HepG2 (cell line): Measurements from ENCODE around the gene KRT40. TPM values are rescaled to one million over a fixed set of nuclear protein-coding genes. Genes with fewer than 3 reads are reported as not detected.
A peak's percentile ranks its signal among the peaks of the same experiment; 100 is the strongest.

Source experiments
- DNMT3B ChIP-seq: conservative IDR thresholded peaks from 2 replicates; pipeline ENCODE4 v1.6.1; 2016; ENCODE audit warnings: missing biosample characterization, control low read depth
- GATAD2A ChIP-seq: IDR thresholded peaks from 2 replicates; pipeline ENCODE4 v1.6.1; 2016
- HMG20B ChIP-seq: conservative IDR thresholded peaks from 2 replicates; pipeline ENCODE4 v1.6.1; 2016; ENCODE audit warnings: missing genetic modification reagents, missing compliant biosample characterization
- MAFK ChIP-seq, 2 experiments: IDR thresholded peaks in 1 of 2; conservative IDR thresholded peaks in 1 of 2; 2 replicates each; pipeline ENCODE4 v1.6.1; 2011; ENCODE audit warnings: improper control_type of control experiment in 2 of 2, low read length in 2 of 2
- MEF2D ChIP-seq: sonication (generic); formaldehyde crosslinking; IDR thresholded peaks from 2 replicates; pipeline ENCODE4 v1.5.1; 2020; ENCODE audit warnings: mild to moderate bottlenecking, missing genetic modification reagents
- MXI1 ChIP-seq: IDR thresholded peaks from 3 replicates; pipeline ENCODE4 v1.6.1; 2012; ENCODE audit warnings: low read depth, low read length, inconsistent platforms, borderline replicate concordance
- NR2F2 ChIP-seq: IDR thresholded peaks from 2 replicates; pipeline ENCODE4 v1.6.1; 2012; ENCODE audit warnings: low read depth, inconsistent platforms, borderline replicate concordance
- TCF7L2 ChIP-seq: IDR thresholded peaks from 2 replicates; pipeline ENCODE4 v1.6.1; 2011; ENCODE audit warnings: mild to moderate bottlenecking, low read depth, low read length, moderate library complexity
- ZC3H13 ChIP-seq: sonication (generic); formaldehyde crosslinking; IDR thresholded peaks from 2 replicates; pipeline ENCODE4 v1.8.1; 2023; ENCODE audit warnings: mild to moderate bottlenecking, missing genetic modification reagents, moderate library complexity
- ZFP90 ChIP-seq: sonication (generic); formaldehyde crosslinking; IDR thresholded peaks from 2 replicates; pipeline ENCODE4 v1.8.0; 2022; ENCODE audit warnings: missing genetic modification reagents, mild to moderate bottlenecking, inconsistent platforms, borderline replicate concordance
- ZNF430 ChIP-seq: sonication (generic); formaldehyde crosslinking; IDR thresholded peaks from 2 replicates; pipeline ENCODE4 v1.9.0; 2021; ENCODE audit warnings: mild to moderate bottlenecking, missing genetic modification reagents
- ZNF543 ChIP-seq: sonication (generic); formaldehyde crosslinking; IDR thresholded peaks from 2 replicates; pipeline ENCODE4 v1.4.0; 2020; ENCODE audit warnings: mild to moderate bottlenecking, missing genetic modification reagents
- ZNF614 ChIP-seq: IDR thresholded peaks from 2 replicates; pipeline ENCODE4 v1.6.1; 2018; ENCODE audit warnings: missing biosample characterization, missing genetic modification reagents, inconsistent platforms, borderline replicate concordance
- ZNF7 ChIP-seq: IDR thresholded peaks from 2 replicates; pipeline ENCODE4 v1.6.1; 2016; ENCODE audit warnings: missing biosample characterization, missing genetic modification reagents
- ZNF761 ChIP-seq: sonication (generic); formaldehyde crosslinking; conservative IDR thresholded peaks from 2 replicates; pipeline ENCODE4 v1.4.0; 2020; ENCODE audit warnings: mild to moderate bottlenecking, missing genetic modification reagents
- polyA plus RNA-seq, 8 experiments: library from polyadenylated mRNA; depleted of rRNA in 3 of 8; stranded (reverse) in 7 of 8; unstranded in 1 of 8; fragments of >200 nt; fragmentation: Illumina TruSeq in 4 of 8; extraction: Trizol in 4 of 8; gene quantifications; 2 replicates each; pipeline versions ENCODE4 v1.2.1 to v1.2.3, GENCODE V29; 2011 to 2016; ENCODE audit warnings: low read depth in 4 of 8, missing spikeins in 1 of 8, mixed read lengths in 1 of 8; ENCODE audit not compliant: insufficient read depth in 1 of 8
- total RNA-seq, 5 experiments: library from RNA; depleted of rRNA; stranded (reverse); fragments of >200 nt; fragmentation: Illumina TruSeq; extraction: Trizol; gene quantifications; 2 replicates each; pipeline ENCODE4 v1.2.3, GENCODE V29; 2016; ENCODE audit warnings: low read depth in 1 of 5
- TF ChIP-seq, protein P1 (sequence below): sonication (generic); formaldehyde crosslinking; IDR thresholded peaks from 2 replicates; pipeline ENCODE4 v1.5.1; 2020; ENCODE audit warnings: mild to moderate bottlenecking, missing genetic modification reagents, moderate library complexity
- TF ChIP-seq, protein P2 (sequence below): sonication (generic); formaldehyde crosslinking; IDR thresholded peaks from 2 replicates; pipeline ENCODE4 v1.4.0; 2020; ENCODE audit warnings: missing genetic modification reagents, borderline replicate concordance
- TF ChIP-seq, protein P3 (sequence below): sonication (generic); formaldehyde crosslinking; IDR thresholded peaks from 2 replicates; pipeline ENCODE4 v1.5.0; 2020; ENCODE audit warnings: mild to moderate bottlenecking, missing genetic modification reagents, borderline replicate concordance
- TF ChIP-seq, protein P4 (sequence below): sonication (generic); formaldehyde crosslinking; IDR thresholded peaks from 2 replicates; pipeline ENCODE4 v1.4.0; 2020; ENCODE audit warnings: missing genetic modification reagents
- TF ChIP-seq, protein P5 (sequence below): sonication (generic); formaldehyde crosslinking; IDR thresholded peaks from 2 replicates; pipeline ENCODE4 v1.8.1; 2023; ENCODE audit warnings: mild to moderate bottlenecking, missing genetic modification reagents

The KRT40 gene
- total and polyA plus RNA-seq, 2 of the 13 experiments (the other 11 are each of a cell fraction or from before 2014, with no cell fraction given): not detected

DNA sequence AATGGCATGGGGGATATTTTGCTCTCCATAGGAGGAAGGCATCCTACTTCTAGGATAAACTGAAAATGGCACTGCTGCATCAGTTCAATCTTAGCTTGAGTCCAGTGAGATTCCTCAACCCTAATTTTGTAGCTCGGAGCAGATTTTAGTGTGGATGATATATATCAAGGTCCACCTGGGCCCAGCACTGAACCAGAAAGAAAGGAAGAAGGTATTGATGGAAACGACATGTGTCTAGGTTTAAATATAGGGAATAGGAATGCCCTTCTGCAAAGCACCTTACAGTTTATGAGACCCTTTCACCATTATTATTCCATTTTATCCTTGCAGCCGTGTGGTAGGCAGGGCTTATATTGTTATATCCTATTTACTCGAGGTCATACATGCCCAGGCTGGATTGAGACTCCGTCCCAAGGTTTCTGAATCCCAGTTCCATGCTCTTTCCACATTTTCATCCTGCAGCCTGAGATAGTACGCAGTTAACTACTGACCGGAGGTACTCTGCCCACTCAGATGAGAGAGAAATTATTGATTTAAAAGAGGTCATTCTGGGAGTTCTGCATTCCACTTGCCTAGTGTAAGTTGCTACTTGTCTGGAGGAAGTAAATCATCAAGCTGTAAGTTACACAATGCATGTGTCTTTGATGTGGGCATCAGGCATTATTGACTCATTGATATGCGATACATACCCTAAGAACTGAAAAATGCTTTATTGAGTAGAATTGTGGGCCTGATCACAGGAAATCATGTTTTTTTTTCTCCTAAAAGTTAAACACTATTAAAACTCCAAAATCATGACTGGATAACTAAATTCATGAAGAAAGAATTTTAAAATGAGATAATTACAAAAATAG lies 27.5 kb downstream of the KRT40 start (continued):
- TF ChIP-seq, protein P1, sequence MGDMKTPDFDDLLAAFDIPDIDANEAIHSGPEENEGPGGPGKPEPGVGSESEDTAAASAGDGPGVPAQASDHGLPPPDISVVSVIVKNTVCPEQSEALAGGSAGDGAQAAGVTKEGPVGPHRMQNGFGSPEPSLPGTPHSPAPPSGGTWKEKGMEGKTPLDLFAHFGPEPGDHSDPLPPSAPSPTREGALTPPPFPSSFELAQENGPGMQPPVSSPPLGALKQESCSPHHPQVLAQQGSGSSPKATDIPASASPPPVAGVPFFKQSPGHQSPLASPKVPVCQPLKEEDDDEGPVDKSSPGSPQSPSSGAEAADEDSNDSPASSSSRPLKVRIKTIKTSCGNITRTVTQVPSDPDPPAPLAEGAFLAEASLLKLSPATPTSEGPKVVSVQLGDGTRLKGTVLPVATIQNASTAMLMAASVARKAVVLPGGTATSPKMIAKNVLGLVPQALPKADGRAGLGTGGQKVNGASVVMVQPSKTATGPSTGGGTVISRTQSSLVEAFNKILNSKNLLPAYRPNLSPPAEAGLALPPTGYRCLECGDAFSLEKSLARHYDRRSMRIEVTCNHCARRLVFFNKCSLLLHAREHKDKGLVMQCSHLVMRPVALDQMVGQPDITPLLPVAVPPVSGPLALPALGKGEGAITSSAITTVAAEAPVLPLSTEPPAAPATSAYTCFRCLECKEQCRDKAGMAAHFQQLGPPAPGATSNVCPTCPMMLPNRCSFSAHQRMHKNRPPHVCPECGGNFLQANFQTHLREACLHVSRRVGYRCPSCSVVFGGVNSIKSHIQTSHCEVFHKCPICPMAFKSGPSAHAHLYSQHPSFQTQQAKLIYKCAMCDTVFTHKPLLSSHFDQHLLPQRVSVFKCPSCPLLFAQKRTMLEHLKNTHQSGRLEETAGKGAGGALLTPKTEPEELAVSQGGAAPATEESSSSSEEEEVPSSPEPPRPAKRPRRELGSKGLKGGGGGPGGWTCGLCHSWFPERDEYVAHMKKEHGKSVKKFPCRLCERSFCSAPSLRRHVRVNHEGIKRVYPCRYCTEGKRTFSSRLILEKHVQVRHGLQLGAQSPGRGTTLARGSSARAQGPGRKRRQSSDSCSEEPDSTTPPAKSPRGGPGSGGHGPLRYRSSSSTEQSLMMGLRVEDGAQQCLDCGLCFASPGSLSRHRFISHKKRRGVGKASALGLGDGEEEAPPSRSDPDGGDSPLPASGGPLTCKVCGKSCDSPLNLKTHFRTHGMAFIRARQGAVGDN (CRISPR knock-in tag): no peak
- TF ChIP-seq ZNF7 (CRISPR knock-in tag) (no peak), MXI1 (peak; percentile 24; the same call in 1 of the 3 replicates), ZNF543 (peak; percentile 93), MEF2D (CRISPR knock-in tag) (peak; percentile 96), ZNF430 (peak; percentile 83), ZNF761 (peak; percentile 83), DNMT3B (CRISPR knock-in tag) (peak; percentile 87; the same call in 1 of the 2 replicates), ZFP90 (CRISPR knock-in tag) (0 out of 2 replicates have a peak, but pooled peaks have one; percentile 59), ZC3H13 (CRISPR knock-in tag) (no peak), GATAD2A (CRISPR knock-in tag) (peak; percentile 100), NR2F2 (peak; percentile 92), MAFK (conservative IDR thresholded peaks at IDR 0.05 in 1 of 2, IDR thresholded peaks at IDR 0.05 in 1 of 2; ENCODE audit: low read length in 2 of 2) (peak in 1 of 2 experiments; percentile 7; a peak in 1 of 4 replicates), HMG20B (CRISPR knock-in tag) (peak; percentile 98), TCF7L2 (peak; percentile 99), ZNF614 (CRISPR knock-in tag) (peak; percentile 99)
- TF ChIP-seq, protein P2, sequence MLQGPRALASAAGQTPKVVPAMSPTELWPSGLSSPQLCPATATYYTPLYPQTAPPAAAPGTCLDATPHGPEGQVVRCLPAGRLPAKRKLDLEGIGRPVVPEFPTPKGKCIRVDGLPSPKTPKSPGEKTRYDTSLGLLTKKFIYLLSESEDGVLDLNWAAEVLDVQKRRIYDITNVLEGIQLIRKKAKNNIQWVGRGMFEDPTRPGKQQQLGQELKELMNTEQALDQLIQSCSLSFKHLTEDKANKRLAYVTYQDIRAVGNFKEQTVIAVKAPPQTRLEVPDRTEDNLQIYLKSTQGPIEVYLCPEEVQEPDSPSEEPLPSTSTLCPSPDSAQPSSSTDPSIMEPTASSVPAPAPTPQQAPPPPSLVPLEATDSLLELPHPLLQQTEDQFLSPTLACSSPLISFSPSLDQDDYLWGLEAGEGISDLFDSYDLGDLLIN (CRISPR knock-in tag): peak; percentile 44; the same call in 1 of the 2 replicates
- TF ChIP-seq, protein P3, sequence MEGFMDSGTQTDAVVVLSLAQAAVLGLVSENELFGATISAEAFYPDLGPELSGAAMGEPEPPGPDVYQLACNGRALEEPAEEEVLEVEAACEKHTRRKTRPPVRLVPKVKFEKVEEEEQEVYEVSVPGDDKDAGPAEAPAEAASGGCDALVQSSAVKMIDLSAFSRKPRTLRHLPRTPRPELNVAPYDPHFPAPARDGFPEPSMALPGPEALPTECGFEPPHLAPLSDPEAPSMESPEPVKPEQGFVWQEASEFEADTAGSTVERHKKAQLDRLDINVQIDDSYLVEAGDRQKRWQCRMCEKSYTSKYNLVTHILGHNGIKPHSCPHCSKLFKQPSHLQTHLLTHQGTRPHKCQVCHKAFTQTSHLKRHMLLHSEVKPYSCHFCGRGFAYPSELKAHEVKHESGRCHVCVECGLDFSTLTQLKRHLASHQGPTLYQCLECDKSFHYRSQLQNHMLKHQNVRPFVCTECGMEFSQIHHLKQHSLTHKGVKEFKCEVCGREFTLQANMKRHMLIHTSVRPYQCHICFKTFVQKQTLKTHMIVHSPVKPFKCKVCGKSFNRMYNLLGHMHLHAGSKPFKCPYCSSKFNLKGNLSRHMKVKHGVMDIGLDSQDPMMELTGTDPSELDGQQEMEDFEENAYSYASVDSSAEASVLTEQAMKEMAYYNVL (CRISPR knock-in tag): peak; percentile 97
- TF ChIP-seq, protein P4, sequence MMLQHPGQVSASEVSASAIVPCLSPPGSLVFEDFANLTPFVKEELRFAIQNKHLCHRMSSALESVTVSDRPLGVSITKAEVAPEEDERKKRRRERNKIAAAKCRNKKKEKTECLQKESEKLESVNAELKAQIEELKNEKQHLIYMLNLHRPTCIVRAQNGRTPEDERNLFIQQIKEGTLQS (CRISPR knock-in tag): peak; percentile 91
- TF ChIP-seq, protein P5, sequence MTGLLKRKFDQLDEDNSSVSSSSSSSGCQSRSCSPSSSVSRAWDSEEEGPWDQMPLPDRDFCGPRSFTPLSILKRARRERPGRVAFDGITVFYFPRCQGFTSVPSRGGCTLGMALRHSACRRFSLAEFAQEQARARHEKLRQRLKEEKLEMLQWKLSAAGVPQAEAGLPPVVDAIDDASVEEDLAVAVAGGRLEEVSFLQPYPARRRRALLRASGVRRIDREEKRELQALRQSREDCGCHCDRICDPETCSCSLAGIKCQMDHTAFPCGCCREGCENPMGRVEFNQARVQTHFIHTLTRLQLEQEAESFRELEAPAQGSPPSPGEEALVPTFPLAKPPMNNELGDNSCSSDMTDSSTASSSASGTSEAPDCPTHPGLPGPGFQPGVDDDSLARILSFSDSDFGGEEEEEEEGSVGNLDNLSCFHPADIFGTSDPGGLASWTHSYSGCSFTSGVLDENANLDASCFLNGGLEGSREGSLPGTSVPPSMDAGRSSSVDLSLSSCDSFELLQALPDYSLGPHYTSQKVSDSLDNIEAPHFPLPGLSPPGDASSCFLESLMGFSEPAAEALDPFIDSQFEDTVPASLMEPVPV: no peak; the same call in 1 of the 2 replicates
